ENCODE results near the gene NAV2.

Gene NAV2

GRCh38 chr11:19774817-19775580 is 62.4 kb downstream of the NAV2 start:
- peaks cover 12% of the 10 kb centered on the region; the same call in 1 of the 2 replicates for H3K4me1 ChIP-seq (ENCODE audit: control insufficient read depth, insufficient read depth, low read length)
- no peak overlapping the region for H3K4me3 ChIP-seq (ENCODE audit: low read length)
- H3K9me3 ChIP-seq (ENCODE audit: control insufficient read depth, insufficient read depth, low read length), result no peaks in the 10 kb centered on the region
- no peaks in the 10 kb centered on the region for H3K36me3 ChIP-seq (ENCODE audit: control insufficient read depth, insufficient read depth, low read length)
- no peaks in the 10 kb centered on the region for H3K27me3 ChIP-seq (ENCODE audit: control insufficient read depth, insufficient read depth, low read length)
- WGBS (ENCODE audit: insufficient coverage, insufficient read length), result no CpG with 5 or more reads among the region's 3 CpGs
- DNase-seq (ENCODE audit: low read depth, low spot score), result no peak
- H3K27ac ChIP-seq (ENCODE audit: low read length), result no peak overlapping the region

DNA sequence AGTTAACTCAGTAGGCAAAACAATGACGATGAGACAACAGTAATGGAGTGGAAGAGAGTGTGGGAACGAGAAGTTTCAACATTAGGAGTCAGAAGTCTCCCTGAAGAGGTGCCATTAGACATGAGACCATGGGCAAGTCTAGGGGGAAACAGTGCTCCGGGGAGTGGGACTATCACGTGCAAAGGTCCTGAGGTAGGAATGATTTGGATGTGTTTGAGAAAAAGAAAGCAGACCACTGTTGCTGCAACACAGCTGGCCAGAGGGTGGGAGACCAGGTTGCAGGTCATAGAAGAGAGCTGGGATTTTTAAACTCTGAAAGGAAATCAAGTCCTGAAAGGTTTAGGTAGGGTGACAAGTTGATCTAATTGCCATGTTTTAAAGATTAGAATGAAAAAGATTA is 63.0 kb downstream of the NAV2 start:
- Histone ChIP-seq H3K36me3 (ENCODE audit: control insufficient read depth, insufficient read depth, low read length) (no peaks in the 10 kb centered on the region), H3K4me3 (ENCODE audit: low read length) (no peak overlapping the region), H3K4me1 (ENCODE audit: control insufficient read depth, insufficient read depth, low read length) (peaks cover 9% of the 10 kb centered on the region; the same call in 1 of the 2 replicates), H3K9me3 (ENCODE audit: control insufficient read depth, insufficient read depth, low read length) (no peaks in the 10 kb centered on the region), H3K27me3 (ENCODE audit: control insufficient read depth, insufficient read depth, low read length) (no peaks in the 10 kb centered on the region), H3K27ac (ENCODE audit: low read length) (no peak overlapping the region)
- whole genome bisulfite sequencing (ENCODE audit: insufficient coverage, insufficient read length), result no CpG with 5 or more reads among the region's 4 CpGs
- no peak for DNase-seq (ENCODE audit: low read depth, low spot score)

GRCh38 chr11:19777039-19777376 is 64.4 kb downstream of the NAV2 start:
- Histone ChIP-seq H3K27me3 (ENCODE audit: control insufficient read depth, insufficient read depth, low read length) (no peaks in the 10 kb centered on the region), H3K27ac (ENCODE audit: low read length) (no peak overlapping the region), H3K4me1 (ENCODE audit: control insufficient read depth, insufficient read depth, low read length) (peaks cover 10% of the 10 kb centered on the region), H3K36me3 (ENCODE audit: control insufficient read depth, insufficient read depth, low read length) (no peaks in the 10 kb centered on the region), H3K9me3 (ENCODE audit: control insufficient read depth, insufficient read depth, low read length) (no peaks in the 10 kb centered on the region), H3K4me3 (ENCODE audit: low read length) (peak overlapping the region; percentile 61; the same call in 1 of the 2 replicates)
- no CpG with 5 or more reads among the region's 48 CpGs for WGBS (ENCODE audit: insufficient coverage, insufficient read length)
- no peak for DNase-seq (ENCODE audit: low read depth, low spot score)

DNA sequence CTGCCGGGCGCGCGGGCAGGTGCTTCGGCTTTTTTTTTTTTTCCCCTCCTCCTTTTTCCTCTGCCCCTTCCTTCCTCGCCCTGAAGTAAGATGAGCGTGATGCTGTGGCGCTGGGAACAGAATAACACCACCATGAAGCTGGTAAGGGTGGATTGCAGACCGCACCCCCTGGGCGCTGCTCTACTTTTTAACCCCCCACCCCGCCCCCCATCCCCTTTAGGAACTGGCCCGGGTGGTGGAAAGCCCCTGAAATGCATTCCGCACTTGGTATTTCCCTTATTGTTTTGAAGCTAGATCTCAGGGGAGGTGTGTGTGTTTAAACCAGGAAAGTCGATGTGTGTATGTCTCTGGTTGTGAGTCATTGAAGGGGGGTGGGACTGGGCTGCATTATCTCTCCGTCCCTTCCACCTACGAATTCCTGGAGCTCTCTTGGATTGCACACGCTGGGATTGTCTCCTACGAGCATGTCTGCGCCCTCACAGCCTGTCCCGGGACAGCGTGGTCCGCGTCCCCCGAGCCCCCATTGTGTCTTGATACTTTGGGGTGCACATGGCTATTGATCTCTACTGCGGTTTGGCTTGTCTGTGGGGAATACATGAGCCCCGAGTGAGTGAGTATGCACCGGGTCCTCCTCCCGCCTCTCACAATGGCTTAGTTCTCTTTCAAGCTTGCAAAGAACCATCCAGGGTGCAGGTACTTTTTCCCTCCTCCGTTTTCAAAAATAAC is 64.9 kb downstream of the NAV2 start:
- H3K4me1 ChIP-seq (ENCODE audit: control insufficient read depth, insufficient read depth, low read length), result peaks cover 9% of the 10 kb centered on the region
- H3K27ac ChIP-seq (ENCODE audit: low read length), result no peak overlapping the region
- no peaks in the 10 kb centered on the region for H3K36me3 ChIP-seq (ENCODE audit: control insufficient read depth, insufficient read depth, low read length)
- H3K4me3 ChIP-seq (ENCODE audit: low read length), result peak overlapping the region; percentile 61; the same call in 1 of the 2 replicates
- no CpG with 5 or more reads among the region's 29 CpGs for WGBS (ENCODE audit: insufficient coverage, insufficient read length)
- no peak for DNase-seq (ENCODE audit: low read depth, low spot score)
- no peaks in the 10 kb centered on the region for H3K27me3 ChIP-seq (ENCODE audit: control insufficient read depth, insufficient read depth, low read length)
- no peaks in the 10 kb centered on the region for H3K9me3 ChIP-seq (ENCODE audit: control insufficient read depth, insufficient read depth, low read length)

DNA sequence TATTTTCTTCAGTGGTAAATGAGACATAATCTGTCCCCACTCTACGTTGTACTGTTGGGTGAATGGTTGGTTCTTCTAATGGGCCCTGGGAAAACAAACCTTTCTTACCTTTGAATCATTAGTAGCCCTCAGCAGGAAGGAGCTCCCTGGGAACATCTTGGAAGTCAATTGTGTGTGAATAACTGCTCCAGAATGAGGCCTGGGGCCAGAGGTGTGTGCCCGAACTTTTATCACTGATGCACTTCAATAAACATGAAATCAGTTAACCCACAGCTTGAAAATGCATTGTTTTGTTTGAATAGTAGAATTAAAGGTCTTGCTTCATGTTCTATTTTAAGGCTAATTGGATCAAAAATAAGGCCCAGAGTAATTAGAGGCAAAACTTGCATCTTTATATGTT is 67.1 kb downstream of the NAV2 start:
- no peaks in the 10 kb centered on the region for H3K36me3 ChIP-seq (ENCODE audit: control insufficient read depth, insufficient read depth, low read length)
- WGBS (ENCODE audit: insufficient coverage, insufficient read length), result no CpG with 5 or more reads among the region's 2 CpGs
- no peaks in the 10 kb centered on the region for H3K27me3 ChIP-seq (ENCODE audit: control insufficient read depth, insufficient read depth, low read length)
- no peak for DNase-seq (ENCODE audit: low read depth, low spot score)
- no peak overlapping the region for H3K4me3 ChIP-seq (ENCODE audit: low read length)
- peaks cover 6% of the 10 kb centered on the region; the same call in 1 of the 2 replicates for H3K4me1 ChIP-seq (ENCODE audit: control insufficient read depth, insufficient read depth, low read length)
- H3K27ac ChIP-seq (ENCODE audit: low read length), result no peak overlapping the region
- H3K9me3 ChIP-seq (ENCODE audit: control insufficient read depth, insufficient read depth, low read length), result no peaks in the 10 kb centered on the region

DNA sequence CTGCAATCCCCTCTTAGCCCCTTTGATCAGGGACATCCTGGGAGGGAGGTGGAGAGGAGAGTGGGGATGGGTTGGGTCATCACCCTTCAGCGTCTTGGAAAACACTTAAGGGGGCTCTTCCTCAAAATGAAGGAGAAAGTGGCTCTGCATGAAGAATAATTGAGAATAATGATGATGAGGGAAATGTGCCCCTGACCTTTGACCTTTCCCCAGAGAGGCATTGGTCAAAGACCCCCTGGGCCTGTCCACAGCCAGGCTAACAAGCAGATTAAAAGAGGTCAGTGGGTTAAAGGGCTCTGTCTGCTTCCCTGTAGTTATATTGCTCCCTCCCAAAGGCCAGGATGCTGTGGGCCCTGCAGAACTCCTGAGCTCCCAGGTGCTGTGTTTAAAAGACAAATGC is 68.7 kb downstream of the NAV2 start:
- H3K36me3 ChIP-seq (ENCODE audit: control insufficient read depth, insufficient read depth, low read length), result no peaks in the 10 kb centered on the region
- H3K27me3 ChIP-seq (ENCODE audit: control insufficient read depth, insufficient read depth, low read length), result no peaks in the 10 kb centered on the region
- peaks cover 6% of the 10 kb centered on the region; the same call in 1 of the 2 replicates for H3K4me1 ChIP-seq (ENCODE audit: control insufficient read depth, insufficient read depth, low read length)
- no peak for DNase-seq (ENCODE audit: low read depth, low spot score)
- H3K9me3 ChIP-seq (ENCODE audit: control insufficient read depth, insufficient read depth, low read length), result no peaks in the 10 kb centered on the region
- H3K4me3 ChIP-seq (ENCODE audit: low read length), result no peak overlapping the region
- no CpG with 5 or more reads among the region's 1 CpG for WGBS (ENCODE audit: insufficient coverage, insufficient read length)
- no peak overlapping the region for H3K27ac ChIP-seq (ENCODE audit: low read length)

DNA sequence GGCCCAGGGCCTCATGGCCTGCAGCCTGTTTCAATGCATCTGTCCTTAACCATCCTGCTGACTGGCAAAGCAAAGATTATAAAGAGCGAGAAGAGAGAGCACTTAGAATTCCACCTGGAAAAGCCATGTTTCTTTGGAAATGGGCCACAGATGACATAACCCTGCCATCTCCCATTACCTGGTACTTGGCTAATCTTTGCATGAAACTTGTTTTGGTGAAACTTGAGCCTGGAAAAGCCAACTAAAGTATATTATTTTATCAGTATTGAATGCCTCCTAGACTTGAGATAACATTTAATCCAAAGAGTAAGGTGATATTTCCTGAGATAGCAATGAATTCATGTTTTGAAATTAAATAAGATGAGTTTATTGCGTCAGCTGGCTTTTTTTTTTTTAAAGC is 72.6 kb downstream of the NAV2 start:
- Histone ChIP-seq H3K4me3 (ENCODE audit: low read length) (no peak overlapping the region), H3K9me3 (ENCODE audit: control insufficient read depth, insufficient read depth, low read length) (no peaks in the 10 kb centered on the region)
- WGBS (ENCODE audit: insufficient coverage, insufficient read length), result no CpG with 5 or more reads among the region's 2 CpGs

GRCh38 chr11:19786644-19787043 is 74.0 kb downstream of the NAV2 start:
- H3K4me3 ChIP-seq (ENCODE audit: low read length), result no peak overlapping the region
- peaks cover 5% of the 10 kb centered on the region; the same call in 1 of the 2 replicates for H3K4me1 ChIP-seq (ENCODE audit: control insufficient read depth, insufficient read depth, low read length)
- no peaks in the 10 kb centered on the region for H3K27me3 ChIP-seq (ENCODE audit: control insufficient read depth, insufficient read depth, low read length)
- WGBS (ENCODE audit: insufficient coverage, insufficient read length), result no CpG with 5 or more reads among the region's 2 CpGs
- H3K9me3 ChIP-seq (ENCODE audit: control insufficient read depth, insufficient read depth, low read length), result no peaks in the 10 kb centered on the region
- DNase-seq (ENCODE audit: low read depth, low spot score), result no peak
- H3K27ac ChIP-seq (ENCODE audit: low read length), result no peak overlapping the region
- H3K36me3 ChIP-seq (ENCODE audit: control insufficient read depth, insufficient read depth, low read length), result no peaks in the 10 kb centered on the region

More for the DNA sequence above, 72.6 kb downstream of the NAV2 start:
- no peak overlapping the region for H3K27ac ChIP-seq (ENCODE audit: low read length)
- no peak for DNase-seq (ENCODE audit: low read depth, low spot score)
- peaks cover 1% of the 10 kb centered on the region; the same call in 1 of the 2 replicates for H3K4me1 ChIP-seq (ENCODE audit: control insufficient read depth, insufficient read depth, low read length)
- H3K36me3 ChIP-seq (ENCODE audit: control insufficient read depth, insufficient read depth, low read length), result no peaks in the 10 kb centered on the region
- no peaks in the 10 kb centered on the region for H3K27me3 ChIP-seq (ENCODE audit: control insufficient read depth, insufficient read depth, low read length)

DNA sequence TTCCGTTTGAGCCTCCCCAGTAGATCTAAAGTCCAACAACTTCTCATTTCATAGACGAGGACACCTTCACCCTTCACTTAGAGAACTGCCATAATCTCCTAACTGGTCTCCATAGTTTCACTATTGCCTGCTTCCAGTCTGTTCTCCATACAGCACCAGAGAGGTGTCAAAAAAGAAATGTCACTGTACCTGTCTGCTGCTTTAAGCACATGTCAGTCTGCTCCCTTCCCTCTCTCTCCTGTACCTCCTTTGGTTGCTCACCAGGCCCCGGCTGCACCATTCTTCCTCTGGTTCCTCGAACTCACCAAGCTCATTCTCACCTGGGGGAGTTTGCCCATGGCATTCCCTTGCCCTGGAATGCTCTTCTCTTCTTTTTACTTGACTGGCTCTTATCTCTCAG is 75.8 kb downstream of the NAV2 start:
- peaks cover 7% of the 10 kb centered on the region; the same call in 1 of the 2 replicates for H3K4me1 ChIP-seq (ENCODE audit: control insufficient read depth, insufficient read depth, low read length)
- no peak overlapping the region for H3K27ac ChIP-seq (ENCODE audit: low read length)
- H3K27me3 ChIP-seq (ENCODE audit: control insufficient read depth, insufficient read depth, low read length), result no peaks in the 10 kb centered on the region
- H3K4me3 ChIP-seq (ENCODE audit: low read length), result no peak overlapping the region
- H3K36me3 ChIP-seq (ENCODE audit: control insufficient read depth, insufficient read depth, low read length), result no peaks in the 10 kb centered on the region
- no peak for DNase-seq (ENCODE audit: low read depth, low spot score)
- no CpG with 5 or more reads among the region's 4 CpGs for WGBS (ENCODE audit: insufficient coverage, insufficient read length)
- H3K9me3 ChIP-seq (ENCODE audit: control insufficient read depth, insufficient read depth, low read length), result no peaks in the 10 kb centered on the region

DNA sequence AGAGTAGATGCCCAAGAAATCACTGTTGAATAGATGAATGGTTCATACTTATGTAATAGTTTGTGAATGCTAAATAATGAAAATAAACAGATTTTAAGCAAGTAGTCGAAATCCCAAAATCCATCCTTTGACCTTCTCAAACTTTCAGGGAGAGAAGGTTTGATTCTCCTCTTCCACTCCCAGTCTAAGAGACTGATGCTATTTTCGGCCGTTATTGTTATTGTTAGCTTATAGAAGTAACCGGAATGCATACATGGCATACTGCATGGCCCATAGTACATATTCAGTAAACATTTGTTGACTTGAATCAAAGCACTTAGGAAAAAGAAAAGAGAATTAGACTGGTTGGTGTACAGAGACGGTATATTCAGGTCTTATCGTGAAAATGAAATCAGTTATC is 76.6 kb downstream of the NAV2 start:
- WGBS (ENCODE audit: insufficient coverage, insufficient read length), result no CpG with 5 or more reads among the region's 6 CpGs

More for the DNA sequence above, 76.6 kb downstream of the NAV2 start:
- peaks cover 7% of the 10 kb centered on the region; the same call in 1 of the 2 replicates for H3K4me1 ChIP-seq (ENCODE audit: control insufficient read depth, insufficient read depth, low read length)
- no peaks in the 10 kb centered on the region for H3K9me3 ChIP-seq (ENCODE audit: control insufficient read depth, insufficient read depth, low read length)
- H3K4me3 ChIP-seq (ENCODE audit: low read length), result no peak overlapping the region
- no peaks in the 10 kb centered on the region for H3K36me3 ChIP-seq (ENCODE audit: control insufficient read depth, insufficient read depth, low read length)
- no peak for DNase-seq (ENCODE audit: low read depth, low spot score)
- no peaks in the 10 kb centered on the region for H3K27me3 ChIP-seq (ENCODE audit: control insufficient read depth, insufficient read depth, low read length)
- H3K27ac ChIP-seq (ENCODE audit: low read length), result no peak overlapping the region
